Left lung (tissue), 10 donors: ENCODE data around the gene KPNB1. TPM values are rescaled to one million over a fixed set of nuclear protein-coding genes. Genes with fewer than 3 reads are reported as not detected.

ENCODE experiments used
- ATAC-seq: fragments of 200-7000 bp; cut with Tn5 transposase; one replicate; pipeline ENCODE4 v1.9.1; 2020; ENCODE audit warnings: moderate library complexity
- DNase-seq, 4 donors: peaks; one replicate each; pipeline ENCODE4 v3.0.0-alpha.2; 2013 to 2020
- H3K27ac ChIP-seq, 2 donors: fragments of 200-600 bp; sonication (generic) in 1 of 2; one replicate each; pipeline versions ENCODE4 v1.5.0 to v1.8.0; 2020 to 2021
- H3K27me3 ChIP-seq, 2 donors: fragments of 200-600 bp; sonication (generic) in 1 of 2; one replicate each; pipeline versions ENCODE4 v1.5.0 to v1.8.0; 2020 to 2021
- H3K36me3 ChIP-seq, 2 donors: fragments of 200-600 bp; sonication (generic) in 1 of 2; one replicate each; pipeline versions ENCODE4 v1.5.0 to v1.8.0; 2020 to 2021
- H3K4me1 ChIP-seq, 2 donors: fragments of 200-600 bp; one replicate each; pipeline ENCODE4 v1.8.0; 2021
- H3K4me3 ChIP-seq, 2 donors: fragments of 200-600 bp; sonication (generic) in 1 of 2; one replicate each; pipeline versions ENCODE4 v1.5.0 to v1.8.0; 2020 to 2021; ENCODE audit warnings: mild to moderate bottlenecking in 1 of 2
- H3K9me3 ChIP-seq, 2 donors: fragments of 200-600 bp; sonication (generic) in 1 of 2; one replicate each; pipeline versions ENCODE4 v1.5.0 to v1.8.0; 2020 to 2021
- intact Hi-C, 2 donors: fragments of 100-400 bp; cut with DNase I; formaldehyde crosslinking; loops; one replicate each; pipeline versions ENCODE4 v1.11.2 to v1.14.2; 2022
- polyA plus RNA-seq, 6 donors: library from polyadenylated mRNA; unstranded; fragments of 120-200 nt; gene quantifications; one replicate each; pipeline ENCODE4 v1.2.1, GENCODE V29; 2013; ENCODE audit not compliant: insufficient read length in 6 of 6
- total RNA-seq, 2 donors: library from RNA; stranded (reverse); fragmentation: NEBNext Ultra II Directional; extraction: Animal tissue kit (Norgen Biotek cat#: 25700); gene quantifications; one replicate each; pipeline ENCODE4 v1.2.1, GENCODE V29; 2021
- TF ChIP-seq, protein P1 (sequence below), 2 donors: fragments of 200-600 bp; sonication (generic) in 1 of 2; IDR thresholded peaks; one replicate each; pipeline versions ENCODE4 v1.5.0 to v1.8.0; 2021; ENCODE audit warnings: antibody characterized with exemption in 2 of 2
- donor health status: DM: no; HTN: yes; CAD: no.
- donor health status: DM: no; HTN: no; CAD: no.

The KPNB1 gene
- total and polyA plus RNA-seq, 8 donors = 195 to 305 (median 248) TPM

- H3K27me3 ChIP-seq = no peaks in the 10 kb centered on the region
- H3K36me3 ChIP-seq = peaks cover 0 to 26% of the 10 kb centered on the region in 2 donors
- DNase-seq (no peak), ATAC-seq (no peak)
- intact Hi-C loops = no loop called here
- H3K4me3 ChIP-seq = no peak overlapping the region
- no peak overlapping the region for H3K27ac ChIP-seq
- no peaks in the 10 kb centered on the region for H3K9me3 ChIP-seq
- TF ChIP-seq, protein P1, sequence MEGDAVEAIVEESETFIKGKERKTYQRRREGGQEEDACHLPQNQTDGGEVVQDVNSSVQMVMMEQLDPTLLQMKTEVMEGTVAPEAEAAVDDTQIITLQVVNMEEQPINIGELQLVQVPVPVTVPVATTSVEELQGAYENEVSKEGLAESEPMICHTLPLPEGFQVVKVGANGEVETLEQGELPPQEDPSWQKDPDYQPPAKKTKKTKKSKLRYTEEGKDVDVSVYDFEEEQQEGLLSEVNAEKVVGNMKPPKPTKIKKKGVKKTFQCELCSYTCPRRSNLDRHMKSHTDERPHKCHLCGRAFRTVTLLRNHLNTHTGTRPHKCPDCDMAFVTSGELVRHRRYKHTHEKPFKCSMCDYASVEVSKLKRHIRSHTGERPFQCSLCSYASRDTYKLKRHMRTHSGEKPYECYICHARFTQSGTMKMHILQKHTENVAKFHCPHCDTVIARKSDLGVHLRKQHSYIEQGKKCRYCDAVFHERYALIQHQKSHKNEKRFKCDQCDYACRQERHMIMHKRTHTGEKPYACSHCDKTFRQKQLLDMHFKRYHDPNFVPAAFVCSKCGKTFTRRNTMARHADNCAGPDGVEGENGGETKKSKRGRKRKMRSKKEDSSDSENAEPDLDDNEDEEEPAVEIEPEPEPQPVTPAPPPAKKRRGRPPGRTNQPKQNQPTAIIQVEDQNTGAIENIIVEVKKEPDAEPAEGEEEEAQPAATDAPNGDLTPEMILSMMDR (IDR thresholded peaks at IDR 0.05) = no peak
- no peaks in the 10 kb centered on the region for H3K4me1 ChIP-seq
Observed at GRCh38 chr17:47628014-47628566, 21.6 kb upstream of the KPNB1 start.

DNA sequence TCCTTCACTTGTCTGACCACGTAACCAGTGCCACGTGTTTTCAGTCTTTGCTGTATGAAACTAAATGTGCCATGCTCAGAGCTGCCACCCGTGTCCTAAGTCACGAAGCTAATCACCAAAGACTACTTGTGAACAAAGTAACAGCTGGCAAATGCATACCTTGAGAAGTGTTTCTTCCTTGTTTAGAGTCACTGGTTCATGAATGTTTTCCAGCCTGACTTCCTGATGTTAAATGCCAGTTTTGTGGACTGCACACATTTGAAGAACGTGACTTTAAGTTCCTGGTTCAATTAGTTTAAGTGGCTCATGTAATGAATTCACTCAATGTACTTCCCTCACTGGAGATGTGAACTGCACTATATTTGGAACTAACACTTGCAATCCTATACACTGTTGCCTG lies 19.9 kb upstream of the KPNB1 start:
- intact Hi-C loops = no loop called here
- DNase-seq = no peak
- no peaks in the 10 kb centered on the region for H3K4me1 ChIP-seq
- TF ChIP-seq, protein P1 (IDR thresholded peaks at IDR 0.05) = no peak
- ATAC-seq = peak; percentile 37
- no peaks in the 10 kb centered on the region for H3K9me3 ChIP-seq
- H3K36me3 ChIP-seq = peaks cover 0 to 13% of the 10 kb centered on the region in 2 donors
- no peak overlapping the region for H3K27ac ChIP-seq
- H3K4me3 ChIP-seq = no peak overlapping the region
- H3K27me3 ChIP-seq = no peaks in the 10 kb centered on the region

- no peaks in the 10 kb centered on the region for H3K4me1 ChIP-seq
- TF ChIP-seq, protein P1 (IDR thresholded peaks at IDR 0.05) = no peak
- no peaks in the 10 kb centered on the region for H3K27me3 ChIP-seq
- H3K36me3 ChIP-seq = peaks cover 0 to 9% of the 10 kb centered on the region in 2 donors
- H3K4me3 ChIP-seq = no peak overlapping the region
- H3K9me3 ChIP-seq = no peaks in the 10 kb centered on the region
- no peak overlapping the region for H3K27ac ChIP-seq
- ATAC-seq (no peak), DNase-seq (no peak)
- intact Hi-C loops = no loop called here
Observed at GRCh38 chr17:47630614-47631013, 19.1 kb upstream of the KPNB1 start.

GRCh38 chr17:47632991-47633390 lies 16.7 kb upstream of the KPNB1 start:
- Histone ChIP-seq H3K36me3 (peaks cover 0 to 19% of the 10 kb centered on the region in 2 donors), H3K27me3 (no peaks in the 10 kb centered on the region), H3K9me3 (no peaks in the 10 kb centered on the region), H3K4me3 (no peak overlapping the region), H3K27ac (no peak overlapping the region), H3K4me1 (no peaks in the 10 kb centered on the region)
- ATAC-seq (no peak), DNase-seq (no peak)
- TF ChIP-seq, protein P1 (IDR thresholded peaks at IDR 0.05) = no peak
- intact Hi-C loops = no loop called here

DNA sequence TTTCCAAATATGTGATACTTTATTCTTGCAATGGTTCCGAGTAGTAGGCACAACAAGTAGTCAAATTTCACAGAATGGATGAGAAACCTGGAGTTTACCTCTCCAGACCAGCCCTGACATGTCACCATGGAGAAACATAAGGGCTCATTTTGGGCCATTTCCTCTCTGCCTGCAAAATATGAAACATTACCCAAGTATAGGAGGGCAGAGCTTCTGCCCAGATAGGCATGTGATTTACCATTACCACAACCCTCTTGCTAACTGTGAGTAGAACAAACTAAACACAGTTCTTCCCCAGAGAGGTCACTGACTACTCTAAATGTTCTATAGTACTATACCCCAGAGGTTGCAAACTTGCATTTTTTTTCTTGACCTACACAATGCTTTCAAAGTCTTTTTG lies 15.7 kb upstream of the KPNB1 start:
- ATAC-seq = no peak
- no peaks in the 10 kb centered on the region for H3K4me1 ChIP-seq
- no peak overlapping the region for H3K4me3 ChIP-seq
- TF ChIP-seq, protein P1 (IDR thresholded peaks at IDR 0.05) = no peak
- intact Hi-C loops = no loop called here
- DNase-seq = no peak
- H3K36me3 ChIP-seq = peaks cover 0 to 22% of the 10 kb centered on the region in 2 donors
- no peaks in the 10 kb centered on the region for H3K27me3 ChIP-seq
- H3K9me3 ChIP-seq = no peaks in the 10 kb centered on the region
- no peak overlapping the region for H3K27ac ChIP-seq
